ENCODE measurements around the gene H3-3A.
A peak's percentile ranks its signal among the peaks of the same experiment; 100 is the strongest.

H3-3A gene

DNA sequence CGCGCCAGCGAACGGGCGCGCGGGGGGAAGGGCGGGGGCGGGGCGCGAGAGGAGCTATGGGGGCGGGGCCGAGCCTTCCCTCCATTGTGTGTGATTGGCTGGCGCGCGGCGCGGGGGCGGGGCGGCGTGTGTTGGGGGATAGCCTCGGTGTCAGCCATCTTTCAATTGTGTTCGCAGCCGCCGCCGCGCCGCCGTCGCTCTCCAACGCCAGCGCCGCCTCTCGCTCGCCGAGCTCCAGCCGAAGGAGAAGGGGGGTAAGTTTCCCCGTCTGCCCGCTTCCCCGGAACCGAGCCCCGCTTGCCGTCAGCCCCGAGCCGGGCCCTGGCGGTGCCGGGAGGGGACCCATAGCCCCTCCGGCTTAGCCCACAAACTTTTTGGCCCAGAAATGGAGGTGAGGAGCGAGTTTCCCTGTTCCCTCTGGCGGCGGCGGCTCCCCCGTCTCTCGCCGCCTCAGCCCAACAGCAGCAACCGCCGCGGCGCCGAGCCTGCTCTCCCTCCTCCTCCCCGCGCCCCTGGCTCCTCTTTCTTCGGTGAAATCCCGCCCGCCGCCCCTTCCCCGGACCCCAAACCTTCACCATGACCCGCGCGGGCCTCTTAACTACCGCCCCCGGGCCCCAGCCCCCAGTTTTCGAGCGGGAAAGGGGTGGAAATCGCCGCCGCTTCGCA is at the start of gene H3-3A:
Gene H3-3A (plus strand): TSS at position 159 of the 666 bp plus-strand sequence. CDS start 1,636 bp downstream, outside the sequence.
- DNase-seq (ENCODE audit: low spot score): peak; percentile 97

DNA sequence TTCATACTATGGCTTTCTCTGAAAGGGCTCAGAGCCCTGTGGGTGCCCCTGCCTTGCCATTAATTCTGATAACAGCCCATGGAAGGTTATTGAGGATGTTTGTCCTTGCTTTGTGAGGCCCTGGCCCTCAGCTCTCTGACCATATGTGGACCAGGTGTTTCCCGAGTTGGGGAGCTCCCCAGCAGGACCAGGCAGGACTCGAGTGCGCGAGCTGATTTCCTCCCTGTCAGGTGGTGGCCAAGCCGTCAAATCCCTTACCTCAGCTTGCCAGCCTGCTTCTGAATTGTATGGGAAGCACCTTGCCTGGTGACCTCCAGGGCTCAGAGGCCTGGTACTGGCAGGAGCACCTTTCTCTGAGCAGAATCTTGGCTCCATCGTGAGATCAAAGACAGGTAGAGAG is 45.4 kb upstream of the H3-3A start:
- no peak for DNase-seq (ENCODE audit: low spot score)

GRCh38 chr1:226019572-226019971 is 42.9 kb upstream of the H3-3A start:
- no peak for DNase-seq (ENCODE audit: low spot score)

DNA sequence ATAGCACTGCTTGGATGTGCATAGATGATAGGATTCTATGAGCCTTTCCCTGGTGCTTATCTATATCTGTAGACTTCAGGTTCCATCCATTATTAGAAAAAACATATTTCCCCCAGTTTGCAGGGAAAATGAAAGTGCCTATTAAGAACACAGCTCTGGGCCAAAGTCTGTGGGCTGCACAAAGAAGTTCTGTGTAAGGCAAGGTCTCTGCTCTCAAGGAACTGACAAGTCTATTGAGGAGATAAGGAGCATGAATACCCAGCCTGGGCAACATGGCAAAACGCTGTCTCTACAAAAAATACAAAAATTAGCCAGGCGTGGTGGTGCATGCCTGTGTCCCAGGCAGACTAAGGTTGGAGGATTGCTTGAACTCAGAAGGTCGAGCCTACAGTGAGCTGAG is 41.1 kb upstream of the H3-3A start:
- no peak for DNase-seq (ENCODE audit: low spot score)

DNA sequence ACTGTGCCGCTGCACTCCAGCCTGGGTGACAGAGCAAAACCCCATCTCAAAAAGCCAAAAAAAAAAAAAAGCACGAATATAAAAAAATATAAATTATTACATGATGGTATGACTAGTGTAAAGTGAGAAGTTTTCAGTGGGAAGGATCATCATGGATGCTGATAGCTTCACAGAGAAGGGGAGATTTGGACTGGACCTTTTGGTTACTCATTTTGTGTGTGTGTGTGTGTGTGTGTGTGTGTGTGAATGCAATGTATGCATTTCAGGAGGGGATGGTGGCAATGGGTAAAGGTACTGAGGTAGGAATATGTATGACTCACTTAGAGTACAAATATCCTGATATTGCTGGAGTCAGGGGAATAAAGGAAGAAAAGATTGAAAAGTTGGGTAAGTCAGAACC is 40.7 kb upstream of the H3-3A start:
- no peak for DNase-seq (ENCODE audit: low spot score)

- DNase-seq (ENCODE audit: low spot score): no peak
These were observed 38.8 kb upstream of the H3-3A start for GRCh38 chr1:226023735-226024134.

GRCh38 chr1:226026833-226027232 is 35.7 kb upstream of the H3-3A start:
- DNase-seq (ENCODE audit: low spot score): no peak

GRCh38 chr1:226027538-226028217 is 34.8 kb upstream of the H3-3A start:
- DNase-seq (ENCODE audit: low spot score): no peak

- peak; percentile 47 for DNase-seq (ENCODE audit: low spot score)
These were observed 33.4 kb upstream of the H3-3A start for GRCh38 chr1:226029093-226029496.

DNA sequence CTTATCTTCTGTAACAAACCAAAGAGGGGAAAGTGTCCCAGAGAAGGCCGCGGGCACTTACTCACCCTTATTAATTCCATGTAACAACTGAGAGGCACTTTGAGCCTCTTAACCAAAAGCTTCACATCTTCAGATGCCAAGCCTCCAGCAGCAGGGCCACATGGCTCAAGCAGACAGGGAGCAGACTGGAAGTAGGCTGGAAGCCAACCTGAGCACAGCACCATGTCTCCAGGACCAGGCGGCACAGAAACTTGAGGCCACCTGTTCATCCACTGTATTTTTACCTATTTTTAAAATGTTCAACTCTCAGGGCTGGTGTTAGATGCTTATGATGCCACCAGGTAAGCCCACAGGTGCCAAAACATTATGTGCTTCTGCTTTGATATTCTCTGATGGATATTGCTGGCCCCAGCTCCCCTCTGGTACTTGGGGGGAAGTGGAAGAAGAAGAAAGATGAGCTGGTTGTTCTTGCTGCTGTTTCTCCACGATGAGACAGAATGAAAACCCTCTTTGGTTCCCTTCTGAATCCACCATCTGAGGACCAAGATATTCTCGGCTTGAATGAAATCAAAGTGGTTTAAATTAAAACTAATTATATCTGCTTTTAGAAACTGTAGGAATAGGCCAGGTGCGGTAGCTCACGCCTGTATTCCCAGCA is 32.8 kb upstream of the H3-3A start:
- DNase-seq (ENCODE audit: low spot score): no peak

DNA sequence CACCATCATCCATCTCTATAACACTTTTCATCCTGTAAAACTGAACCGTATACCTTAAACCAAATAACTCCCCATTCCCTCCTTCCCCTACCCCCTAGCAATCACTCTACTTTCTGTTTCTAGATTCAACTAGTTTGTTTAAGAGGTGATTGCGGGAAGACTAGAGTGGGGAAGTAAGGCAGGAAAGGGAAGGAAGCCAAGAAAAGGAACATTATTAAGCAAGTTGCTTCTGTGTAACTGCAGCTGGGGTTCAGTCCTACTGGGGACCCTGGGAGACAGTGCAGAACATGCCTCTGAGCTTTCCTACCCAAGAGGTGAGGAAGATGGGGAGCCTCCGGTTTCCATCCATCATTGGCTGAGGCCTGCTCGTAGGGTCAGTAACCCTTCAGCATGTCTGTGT is 28.9 kb upstream of the H3-3A start:
- no peak for DNase-seq (ENCODE audit: low spot score)

DNA sequence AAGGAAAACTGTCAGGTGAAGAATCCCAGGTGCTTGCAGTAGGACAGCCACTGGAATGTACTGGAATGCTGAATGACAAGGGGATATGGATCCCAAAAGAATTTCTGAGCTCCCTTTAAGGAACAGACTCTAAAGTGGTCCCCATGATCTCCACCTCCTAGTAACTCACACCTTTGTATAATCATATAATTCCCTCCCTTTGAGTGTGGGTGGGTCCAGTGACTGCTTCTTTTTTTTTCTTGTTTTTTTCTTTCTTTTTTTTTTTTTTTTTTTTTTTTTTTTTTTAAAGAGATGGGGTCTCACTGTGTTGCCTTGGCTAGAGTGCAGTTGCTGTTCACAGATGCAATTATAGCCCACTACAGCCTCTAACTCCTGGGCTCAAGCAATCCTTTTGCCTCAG is 28.5 kb upstream of the H3-3A start:
- no peak for DNase-seq (ENCODE audit: low spot score)

DNA sequence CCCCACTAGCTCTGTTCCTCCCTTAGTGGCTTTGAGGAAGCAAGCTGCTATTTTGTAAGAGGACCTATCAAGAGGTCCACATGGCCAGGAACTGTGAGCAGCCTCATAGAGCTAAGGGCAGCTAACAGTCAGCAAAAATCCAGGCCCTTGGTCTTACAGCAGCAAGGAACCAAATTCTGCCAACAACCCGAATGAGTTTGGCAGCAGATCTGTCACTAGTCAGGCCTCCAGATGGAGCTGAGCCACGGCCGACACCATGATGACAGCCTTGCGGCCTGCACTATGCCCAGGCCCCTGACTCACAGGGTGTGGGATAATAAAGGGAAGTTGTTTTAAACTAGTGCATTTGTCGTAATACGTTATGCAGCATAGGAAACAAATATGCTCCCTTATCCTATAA is 28.0 kb upstream of the H3-3A start:
- DNase-seq (ENCODE audit: low spot score): no peak

DNA sequence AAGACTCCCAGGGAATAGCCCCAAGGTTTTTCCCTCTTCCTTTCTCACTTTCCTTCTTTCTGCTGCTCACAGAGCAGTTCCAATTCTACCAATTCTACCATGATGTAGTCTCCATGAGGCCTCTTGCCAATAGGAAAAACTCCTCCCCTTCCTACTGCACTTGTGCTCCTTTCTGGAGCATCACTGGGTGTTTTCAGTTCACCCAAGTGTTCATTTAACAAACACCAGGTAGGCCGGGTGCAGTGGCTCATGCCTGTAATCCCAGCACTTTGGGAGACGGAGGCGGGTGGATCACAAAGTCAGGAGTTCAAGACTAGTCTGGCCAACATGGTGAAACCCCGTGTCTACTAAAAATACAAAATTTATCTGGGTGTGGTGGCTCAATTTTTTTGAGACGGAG is 26.6 kb upstream of the H3-3A start:
- DNase-seq (ENCODE audit: low spot score): no peak

- no peak for DNase-seq (ENCODE audit: low spot score)
These were observed 23.9 kb upstream of the H3-3A start for GRCh38 chr1:226038661-226039060.

GRCh38 chr1:226041419-226041818 is 21.1 kb upstream of the H3-3A start:
- no peak for DNase-seq (ENCODE audit: low spot score)

- no peak for DNase-seq (ENCODE audit: low spot score)
These were observed 17.9 kb upstream of the H3-3A start for GRCh38 chr1:226044514-226045101.

- no peak for DNase-seq (ENCODE audit: low spot score)
These were observed 16.3 kb upstream of the H3-3A start for GRCh38 chr1:226046240-226046639.

DNA sequence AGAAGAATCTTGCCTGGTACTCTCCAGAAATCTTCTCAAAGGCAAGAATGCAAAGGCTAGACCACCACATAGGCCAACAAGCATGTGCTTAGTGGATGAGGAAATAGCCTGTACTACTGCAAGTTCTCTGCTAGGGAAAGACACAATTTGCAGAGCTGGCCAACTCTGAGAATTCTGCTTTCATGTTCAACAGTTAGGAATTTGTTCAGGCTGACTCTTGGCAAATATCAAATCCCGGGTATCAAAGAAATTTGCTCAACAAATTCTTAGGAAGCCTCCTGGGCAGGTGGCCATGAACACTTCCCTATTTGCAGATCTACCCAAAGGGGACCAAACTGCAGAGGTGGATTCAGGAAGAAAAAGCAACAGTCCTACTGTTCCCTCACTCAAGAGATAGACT is 15.0 kb upstream of the H3-3A start:
- no peak for DNase-seq (ENCODE audit: low spot score)

DNA sequence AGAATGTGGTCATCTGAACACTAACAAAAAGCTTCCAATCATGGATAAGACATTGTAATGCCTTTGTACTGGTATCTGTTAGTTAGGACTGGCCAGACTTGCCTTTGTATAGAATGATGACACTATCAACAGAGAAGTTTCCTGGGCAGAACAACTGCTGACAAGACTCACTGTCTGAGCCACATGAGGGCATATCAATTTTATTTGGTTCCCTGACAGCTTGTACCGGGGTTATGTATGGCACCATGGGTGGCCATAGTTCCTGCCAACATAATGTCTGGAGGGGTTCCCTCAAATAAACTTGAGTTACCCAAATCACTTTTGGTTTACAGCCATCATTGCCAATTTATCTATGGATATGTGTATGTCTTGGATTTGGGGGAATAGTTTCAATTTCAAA is 13.6 kb upstream of the H3-3A start:
- DNase-seq (ENCODE audit: low spot score): no peak

- DNase-seq (ENCODE audit: low spot score): no peak
These were observed 12.4 kb upstream of the H3-3A start for GRCh38 chr1:226050133-226050532.

DNA sequence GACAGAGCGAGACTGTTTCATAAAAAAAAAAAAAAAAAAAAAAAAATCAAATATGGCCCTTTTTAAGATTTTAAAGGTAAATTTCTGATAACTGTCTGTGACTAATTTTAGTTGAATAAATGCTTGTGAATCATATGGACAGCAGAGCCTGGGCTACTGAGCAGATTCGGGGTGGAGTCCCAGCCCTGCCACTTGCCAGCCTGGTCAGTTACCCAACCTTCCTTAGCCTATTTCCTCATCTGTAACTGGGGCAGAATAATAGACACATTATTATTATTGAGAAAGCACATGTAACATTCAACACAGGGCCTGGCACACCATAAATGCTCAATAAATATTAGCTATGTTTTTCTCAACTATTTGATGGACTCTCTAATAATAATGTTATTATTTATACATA is 11.2 kb upstream of the H3-3A start:
- DNase-seq (ENCODE audit: low spot score): no peak

DNA sequence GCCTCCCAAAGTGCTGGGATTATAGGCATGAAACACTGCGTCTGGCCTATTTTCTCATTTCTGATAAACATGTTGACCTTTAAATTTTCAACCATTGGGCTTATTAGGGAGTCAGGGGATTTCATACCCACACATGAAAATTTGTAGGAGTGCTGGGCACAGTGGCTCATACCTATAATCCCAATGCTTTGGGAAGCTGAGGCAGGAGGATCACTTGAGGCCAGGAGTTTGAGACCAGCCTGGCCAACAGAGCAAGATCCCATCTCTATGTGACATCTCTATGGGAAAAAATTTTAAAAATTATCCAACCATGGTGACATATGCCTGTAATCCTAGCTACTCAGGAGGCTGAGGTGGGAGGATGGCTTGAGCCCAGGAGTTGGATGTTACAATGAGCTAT is 10.5 kb upstream of the H3-3A start:
- DNase-seq (ENCODE audit: low spot score): no peak

Measured in HuH-7 (cell line).